WERI-Rb-1 (cell line): ENCODE data around the gene CYB5R2.
"Not testable (repeated sequence)": the region's sequence is repeated elsewhere in the genome, so short reads cannot be mapped to it uniquely, and the experiment has no call there.

Experiments used
- DNase-seq: peaks from one replicate; pipeline ENCODE4 v3.0.0-alpha.2; 2020
- H3K27ac ChIP-seq: fragments of 250-450 bp; sonication (Bioruptor Pico); 2 replicates; pipeline ENCODE4 v1.5.1; 2020; ENCODE audit warnings: mild to moderate bottlenecking, moderate library complexity
- H3K27me3 ChIP-seq: fragments of 250-450 bp; sonication (Bioruptor Pico); 2 replicates; pipeline ENCODE4 v1.5.1; 2021; ENCODE audit warnings: mild to moderate bottlenecking, low read depth, moderate library complexity; ENCODE audit not compliant: insufficient read depth, severe bottlenecking
- H3K36me3 ChIP-seq: fragments of 250-450 bp; sonication (Bioruptor Pico); 2 replicates; pipeline ENCODE4 v1.5.1; 2020; ENCODE audit warnings: mild to moderate bottlenecking, moderate library complexity
- H3K4me3 ChIP-seq: 2 replicates; pipeline ENCODE4 v1.5.1; 2011; ENCODE audit warnings: low read depth, mild to moderate bottlenecking, control low read depth, low read length
- H3K9me3 ChIP-seq: fragments of 250-450 bp; sonication (Bioruptor Pico); 2 replicates; pipeline ENCODE4 v1.5.1; 2021; ENCODE audit warnings: mild to moderate bottlenecking, moderate library complexity; ENCODE audit not compliant: severe bottlenecking
- TF ChIP-seq, protein P1 (sequence below): IDR thresholded peaks from 2 replicates; pipeline ENCODE4 v1.5.1; 2011; ENCODE audit warnings: low read depth, mild to moderate bottlenecking, control low read depth, inconsistent platforms, low read length

CYB5R2 gene

DNA sequence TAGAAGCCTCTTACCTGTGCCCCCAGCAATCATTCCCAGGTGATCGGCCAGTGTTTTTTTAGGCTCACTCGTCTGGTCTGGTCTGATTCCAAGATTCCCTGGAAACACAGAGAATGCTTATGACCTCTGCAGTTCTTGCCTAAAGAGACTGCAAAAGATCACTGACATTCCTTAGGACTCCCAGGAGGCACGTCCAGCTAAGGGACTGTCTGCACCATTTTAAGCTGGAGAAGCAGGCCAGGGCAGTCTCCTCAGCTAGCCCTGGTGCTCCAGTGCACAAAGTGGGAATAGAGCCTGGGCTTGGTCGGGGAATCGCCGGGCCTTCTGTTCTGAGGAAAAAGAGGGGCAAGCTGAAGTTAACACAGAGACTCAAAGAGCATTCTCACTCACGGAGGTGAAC is 4.8 kb downstream of the CYB5R2 start:
- Histone ChIP-seq H3K36me3 (no peaks in the 10 kb centered on the region), H3K27me3 (peaks cover 40% of the 10 kb centered on the region), H3K27ac (no peak overlapping the region), H3K4me3 (no peak overlapping the region), H3K9me3 (no peaks in the 10 kb centered on the region)
- no peak for DNase-seq
- TF ChIP-seq, protein P1, sequence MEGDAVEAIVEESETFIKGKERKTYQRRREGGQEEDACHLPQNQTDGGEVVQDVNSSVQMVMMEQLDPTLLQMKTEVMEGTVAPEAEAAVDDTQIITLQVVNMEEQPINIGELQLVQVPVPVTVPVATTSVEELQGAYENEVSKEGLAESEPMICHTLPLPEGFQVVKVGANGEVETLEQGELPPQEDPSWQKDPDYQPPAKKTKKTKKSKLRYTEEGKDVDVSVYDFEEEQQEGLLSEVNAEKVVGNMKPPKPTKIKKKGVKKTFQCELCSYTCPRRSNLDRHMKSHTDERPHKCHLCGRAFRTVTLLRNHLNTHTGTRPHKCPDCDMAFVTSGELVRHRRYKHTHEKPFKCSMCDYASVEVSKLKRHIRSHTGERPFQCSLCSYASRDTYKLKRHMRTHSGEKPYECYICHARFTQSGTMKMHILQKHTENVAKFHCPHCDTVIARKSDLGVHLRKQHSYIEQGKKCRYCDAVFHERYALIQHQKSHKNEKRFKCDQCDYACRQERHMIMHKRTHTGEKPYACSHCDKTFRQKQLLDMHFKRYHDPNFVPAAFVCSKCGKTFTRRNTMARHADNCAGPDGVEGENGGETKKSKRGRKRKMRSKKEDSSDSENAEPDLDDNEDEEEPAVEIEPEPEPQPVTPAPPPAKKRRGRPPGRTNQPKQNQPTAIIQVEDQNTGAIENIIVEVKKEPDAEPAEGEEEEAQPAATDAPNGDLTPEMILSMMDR = no peak

- no peaks in the 10 kb centered on the region for H3K36me3 ChIP-seq
- no peak overlapping the region for H3K27ac ChIP-seq
- TF ChIP-seq, protein P1 = no peak
- peak; percentile 35 for DNase-seq
- peaks cover 30% of the 10 kb centered on the region for H3K27me3 ChIP-seq
- H3K4me3 ChIP-seq = no peak overlapping the region
- no peaks in the 10 kb centered on the region for H3K9me3 ChIP-seq
These were observed 5.8 kb downstream of the CYB5R2 start for GRCh38 chr11:7667460-7667859.

GRCh38 chr11:7666292-7666866 is 6.9 kb downstream of the CYB5R2 start:
- no peak for DNase-seq
- peaks cover 26% of the 10 kb centered on the region for H3K27me3 ChIP-seq
- no peaks in the 10 kb centered on the region for H3K9me3 ChIP-seq
- no peak overlapping the region for H3K4me3 ChIP-seq
- no peaks in the 10 kb centered on the region for H3K36me3 ChIP-seq
- TF ChIP-seq, protein P1 = no peak
- H3K27ac ChIP-seq = no peak overlapping the region

GRCh38 chr11:7665473-7666291 is 7.6 kb downstream of the CYB5R2 start:
- TF ChIP-seq, protein P1 = peak; percentile 97
- Histone ChIP-seq H3K27ac (no peak overlapping the region), H3K36me3 (no peaks in the 10 kb centered on the region), H3K9me3 (no peaks in the 10 kb centered on the region), H3K4me3 (no peak overlapping the region), H3K27me3 (peaks cover 26% of the 10 kb centered on the region)
- peak; percentile 86 for DNase-seq

- H3K4me3 ChIP-seq = no peak overlapping the region
- H3K27ac ChIP-seq = no peak overlapping the region
- H3K27me3 ChIP-seq = peaks cover 26% of the 10 kb centered on the region
- H3K9me3 ChIP-seq = no peaks in the 10 kb centered on the region
- DNase-seq = no peak
- TF ChIP-seq, protein P1 = no peak
- H3K36me3 ChIP-seq = no peaks in the 10 kb centered on the region
These were observed 8.4 kb downstream of the CYB5R2 start for GRCh38 chr11:7664867-7665266.

DNA sequence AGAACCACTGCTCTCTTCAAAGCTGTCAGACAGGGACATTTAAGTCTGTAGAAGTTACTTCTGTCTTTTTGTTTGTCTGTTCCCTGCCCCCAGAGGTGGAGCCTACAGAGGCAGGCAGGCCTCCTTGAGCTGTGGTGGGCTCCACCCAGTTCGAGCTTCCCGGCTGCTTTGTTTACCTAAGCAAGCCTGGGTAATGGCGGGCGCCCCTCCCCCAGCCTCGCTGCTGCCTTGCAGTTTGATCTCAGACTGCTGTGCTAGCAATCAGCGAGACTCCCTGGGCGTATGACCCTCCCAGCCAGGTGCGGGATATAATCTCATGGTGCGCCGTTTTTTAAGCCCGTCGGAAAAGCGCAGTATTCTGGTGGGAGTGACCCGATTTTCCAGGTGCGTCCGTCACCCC is 9.8 kb downstream of the CYB5R2 start:
- not testable (repeated sequence) for H3K4me3 ChIP-seq, H3K9me3 ChIP-seq, DNase-seq

More for the DNA sequence above, 9.8 kb downstream of the CYB5R2 start:
- H3K27ac ChIP-seq, H3K36me3 ChIP-seq: not testable (repeated sequence)
- peaks cover 26% of the 10 kb centered on the region for H3K27me3 ChIP-seq
